ENCODE measurements around the gene MLYCD.

DNA sequence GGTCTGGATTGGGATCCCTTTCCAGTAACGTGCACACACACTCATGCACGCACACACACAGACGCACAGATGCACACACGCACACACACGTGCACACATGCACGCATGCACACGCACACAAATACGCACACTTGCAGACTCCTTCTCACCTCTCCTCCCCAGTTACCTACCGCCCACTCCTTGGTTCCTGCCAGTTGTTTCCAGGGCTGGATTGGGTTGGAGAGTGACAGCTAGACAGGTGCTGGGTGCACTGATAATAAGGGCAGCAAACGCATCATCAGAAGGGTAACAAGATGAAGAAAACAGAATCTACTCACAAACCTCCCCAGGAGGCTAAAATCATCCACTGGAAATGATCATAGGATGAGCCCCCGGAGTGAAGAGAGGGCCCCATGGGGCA is 46.1 kb upstream of the MLYCD start:
- TF ChIP-seq, protein P1, sequence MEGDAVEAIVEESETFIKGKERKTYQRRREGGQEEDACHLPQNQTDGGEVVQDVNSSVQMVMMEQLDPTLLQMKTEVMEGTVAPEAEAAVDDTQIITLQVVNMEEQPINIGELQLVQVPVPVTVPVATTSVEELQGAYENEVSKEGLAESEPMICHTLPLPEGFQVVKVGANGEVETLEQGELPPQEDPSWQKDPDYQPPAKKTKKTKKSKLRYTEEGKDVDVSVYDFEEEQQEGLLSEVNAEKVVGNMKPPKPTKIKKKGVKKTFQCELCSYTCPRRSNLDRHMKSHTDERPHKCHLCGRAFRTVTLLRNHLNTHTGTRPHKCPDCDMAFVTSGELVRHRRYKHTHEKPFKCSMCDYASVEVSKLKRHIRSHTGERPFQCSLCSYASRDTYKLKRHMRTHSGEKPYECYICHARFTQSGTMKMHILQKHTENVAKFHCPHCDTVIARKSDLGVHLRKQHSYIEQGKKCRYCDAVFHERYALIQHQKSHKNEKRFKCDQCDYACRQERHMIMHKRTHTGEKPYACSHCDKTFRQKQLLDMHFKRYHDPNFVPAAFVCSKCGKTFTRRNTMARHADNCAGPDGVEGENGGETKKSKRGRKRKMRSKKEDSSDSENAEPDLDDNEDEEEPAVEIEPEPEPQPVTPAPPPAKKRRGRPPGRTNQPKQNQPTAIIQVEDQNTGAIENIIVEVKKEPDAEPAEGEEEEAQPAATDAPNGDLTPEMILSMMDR (IDR thresholded peaks at IDR 0.05): no peak
- TF ChIP-seq POLR2AphosphoS5 (IDR thresholded peaks at IDR 0.05) (no peak), POLR2A (IDR thresholded peaks at IDR 0.05) (no peak)

Data from gastroesophageal sphincter (tissue), 3 donors.